ENCODE data around the gene RP9.
A peak's percentile ranks its signal among the peaks of the same experiment; 100 is the strongest.

The RP9 gene

GRCh38 chr7:33111614-33112013 is 2.4 kb upstream of the RP9 start:
- no peak for TF ChIP-seq CTCF (IDR thresholded peaks at IDR 0.05; ENCODE audit: low read depth, low read length, missing control alignments)
- Histone ChIP-seq H3K4me3 (ENCODE audit: low read depth, low read length) (no peak overlapping the region), H3K27me3 (replicated peaks) (peaks cover 3% of the 10 kb centered on the region), H3K27ac (no peak overlapping the region), H3K36me3 (replicated peaks) (no peaks in the 10 kb centered on the region)
- DNase-seq = no peak
- in situ Hi-C loops (cut with HindIII; ENCODE audit: low pct_ligation_motif_present, low sequenced_read_pairs) = no loop called here

- Histone ChIP-seq H3K4me3 (ENCODE audit: low read depth, low read length) (peak overlapping the region; percentile 73), H3K27ac (peak overlapping the region; percentile 20), H3K36me3 (replicated peaks) (no peaks in the 10 kb centered on the region), H3K27me3 (replicated peaks) (peaks cover 2% of the 10 kb centered on the region)
- DNase-seq = peak; percentile 35
- in situ Hi-C loops (cut with HindIII; ENCODE audit: low pct_ligation_motif_present, low sequenced_read_pairs) = no loop called here
- TF ChIP-seq CTCF (IDR thresholded peaks at IDR 0.05; ENCODE audit: low read depth, low read length, missing control alignments) = no peak
These were observed 594 bp upstream of the RP9 start for GRCh38 chr7:33109758-33110238.

- Histone ChIP-seq H3K4me3 (ENCODE audit: low read depth, low read length) (peak overlapping the region; percentile 73), H3K27me3 (replicated peaks) (no peaks in the 10 kb centered on the region), H3K36me3 (replicated peaks) (no peaks in the 10 kb centered on the region), H3K27ac (peak overlapping the region; percentile 54)
- TF ChIP-seq CTCF (IDR thresholded peaks at IDR 0.05; ENCODE audit: low read depth, low read length, missing control alignments) = peak; percentile 19
- DNase-seq = no peak
- in situ Hi-C loops (cut with HindIII; ENCODE audit: low pct_ligation_motif_present, low sequenced_read_pairs) = no loop called here
These were observed 625 bp downstream of the RP9 start for GRCh38 chr7:33108554-33109004.

GRCh38 chr7:33107136-33108066 is 1.8 kb downstream of the RP9 start:
- peak overlapping the region; percentile 73 for H3K4me3 ChIP-seq (ENCODE audit: low read depth, low read length)
- peaks cover 1% of the 10 kb centered on the region for H3K36me3 ChIP-seq (replicated peaks)
- TF ChIP-seq CTCF (IDR thresholded peaks at IDR 0.05; ENCODE audit: low read depth, low read length, missing control alignments) = peak; percentile 65
- H3K27me3 ChIP-seq (replicated peaks) = no peaks in the 10 kb centered on the region
- no peak overlapping the region for H3K27ac ChIP-seq
- peak; percentile 43 for DNase-seq
- in situ Hi-C loops (cut with HindIII; ENCODE audit: low pct_ligation_motif_present, low sequenced_read_pairs) = no loop called here

- H3K4me3 ChIP-seq (ENCODE audit: low read depth, low read length) = no peak overlapping the region
- H3K27ac ChIP-seq = no peak overlapping the region
- peaks cover 29% of the 10 kb centered on the region for H3K36me3 ChIP-seq (replicated peaks)
- no peak for DNase-seq
- H3K27me3 ChIP-seq (replicated peaks) = no peaks in the 10 kb centered on the region
- in situ Hi-C loops (cut with HindIII; ENCODE audit: low pct_ligation_motif_present, low sequenced_read_pairs) = no loop called here
- no peak for TF ChIP-seq CTCF (IDR thresholded peaks at IDR 0.05; ENCODE audit: low read depth, low read length, missing control alignments)
These were observed 7.3 kb downstream of the RP9 start for GRCh38 chr7:33101906-33102305.
